Loucy (cell line): ENCODE results near the gene CERK.

ENCODE experiments used
- H2AFZ ChIP-seq: fragments of 200-600 bp; sonication (generic); 2 replicates; pipeline ENCODE4 v1.6.0; 2016; ENCODE audit warnings: antibody characterized with exemption, mild to moderate bottlenecking, low read length, moderate library complexity
- H3F3A ChIP-seq: fragments of 200-600 bp; 2 replicates; pipeline ENCODE4 v1.6.0; 2016; ENCODE audit warnings: antibody characterized with exemption, low read depth, mild to moderate bottlenecking
- H3K27me3 ChIP-seq: fragments of 200-600 bp; sonication (generic); 2 replicates; pipeline ENCODE4 v1.6.1; 2014; ENCODE audit warnings: low read length, mild to moderate bottlenecking; ENCODE audit not compliant: insufficient read depth, poor library complexity, severe bottlenecking
- H3K36me3 ChIP-seq: fragments of 200-600 bp; sonication (generic); 2 replicates; pipeline ENCODE4 v1.6.1; 2016; ENCODE audit warnings: low read length; ENCODE audit not compliant: insufficient read depth
- H3K4me1 ChIP-seq: fragments of 200-600 bp; sonication (generic); 2 replicates; pipeline ENCODE4 v1.5.1; 2014; ENCODE audit warnings: low read length, mild to moderate bottlenecking; ENCODE audit not compliant: insufficient read depth, poor library complexity, severe bottlenecking
- H3K4me2 ChIP-seq: fragments of 200-600 bp; sonication (generic); 2 replicates; pipeline ENCODE4 v1.6.0; 2014; ENCODE audit warnings: antibody characterized with exemption, low read length, low read depth, mild to moderate bottlenecking; ENCODE audit not compliant: poor library complexity, severe bottlenecking
- H3K4me3 ChIP-seq: fragments of 200-600 bp; sonication (generic); 2 replicates; pipeline ENCODE4 v1.5.1; 2014; ENCODE audit warnings: low read length, mild to moderate bottlenecking, mixed read lengths; ENCODE audit not compliant: poor library complexity, severe bottlenecking
- H3K79me2 ChIP-seq: fragments of 200-600 bp; sonication (generic); 2 replicates; pipeline ENCODE4 v1.6.1; 2014; ENCODE audit warnings: low read length; ENCODE audit not compliant: insufficient read depth
- H3K9ac ChIP-seq: fragments of 200-600 bp; sonication (generic); 2 replicates; pipeline ENCODE4 v1.6.0; 2014; ENCODE audit warnings: mild to moderate bottlenecking, low read depth, low read length, moderate library complexity; ENCODE audit not compliant: poor library complexity, severe bottlenecking
- H3K9me2 ChIP-seq: fragments of 200-600 bp; sonication (generic); replicated peaks from 2 replicates; pipeline ENCODE4 v1.6.1; 2016; ENCODE audit warnings: low read depth, low read length, mixed read lengths
- H3K9me3 ChIP-seq: fragments of 200-600 bp; sonication (generic); 2 replicates; pipeline ENCODE4 v1.6.1; 2014; ENCODE audit warnings: mild to moderate bottlenecking, antibody characterized with exemption, low read length, low read depth; ENCODE audit not compliant: insufficient read depth
- H4K20me1 ChIP-seq: fragments of 200-600 bp; sonication (generic); 2 replicates; pipeline ENCODE4 v1.6.0; 2014; ENCODE audit warnings: antibody characterized with exemption, low read length, mild to moderate bottlenecking; ENCODE audit not compliant: insufficient read depth, poor library complexity, severe bottlenecking
- EZH2phosphoT487 ChIP-seq: fragments of 200-600 bp; IDR thresholded peaks from 2 replicates; pipeline ENCODE4 v1.6.1; 2018; ENCODE audit warnings: antibody characterized with exemption, mild to moderate bottlenecking, moderate library complexity, borderline replicate concordance
- TF ChIP-seq, protein P1 (sequence below): fragments of 200-600 bp; sonication (generic); conservative IDR thresholded peaks from 2 replicates; pipeline ENCODE4 v1.5.1; 2014; ENCODE audit warnings: mild to moderate bottlenecking, antibody characterized with exemption, low read length

Gene CERK

DNA sequence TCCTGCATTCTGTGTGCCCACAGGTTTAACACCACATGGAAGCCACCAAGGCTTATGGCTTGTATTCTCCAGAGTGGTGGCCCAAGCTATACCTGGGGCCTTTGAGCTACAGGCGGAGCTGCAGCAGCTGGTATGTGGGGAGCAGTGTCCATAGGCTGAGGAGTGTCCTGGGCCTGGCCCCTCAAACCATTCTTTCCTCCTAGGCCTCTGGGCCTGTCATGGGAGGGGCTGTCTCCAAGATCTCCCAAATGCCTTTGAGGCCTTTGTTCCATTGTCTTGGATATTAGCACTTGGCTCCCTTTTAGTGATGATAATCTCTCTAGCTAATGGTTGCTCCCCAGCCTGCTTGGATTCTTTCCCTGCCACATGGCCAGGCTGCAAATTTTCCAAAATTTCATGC, 18.0 kb upstream of the CERK start:
- Histone ChIP-seq H3K79me2 (peaks cover 2% of the 10 kb centered on the region; the same call in 1 of the 2 replicates), H3F3A (no peaks in the 10 kb centered on the region), H3K4me3 (no peak overlapping the region), H3K36me3 (no peaks in the 10 kb centered on the region), H3K27me3 (no peaks in the 10 kb centered on the region), H2AFZ (no peak overlapping the region), H3K9me2 (no peaks in the 10 kb centered on the region), H3K4me1 (peaks cover 5% of the 10 kb centered on the region), H4K20me1 (no peaks in the 10 kb centered on the region), H3K9ac (no peak overlapping the region), H3K9me3 (peaks cover 11% of the 10 kb centered on the region; the same call in 1 of the 2 replicates), H3K4me2 (no peak overlapping the region)
- TF ChIP-seq, protein P1, sequence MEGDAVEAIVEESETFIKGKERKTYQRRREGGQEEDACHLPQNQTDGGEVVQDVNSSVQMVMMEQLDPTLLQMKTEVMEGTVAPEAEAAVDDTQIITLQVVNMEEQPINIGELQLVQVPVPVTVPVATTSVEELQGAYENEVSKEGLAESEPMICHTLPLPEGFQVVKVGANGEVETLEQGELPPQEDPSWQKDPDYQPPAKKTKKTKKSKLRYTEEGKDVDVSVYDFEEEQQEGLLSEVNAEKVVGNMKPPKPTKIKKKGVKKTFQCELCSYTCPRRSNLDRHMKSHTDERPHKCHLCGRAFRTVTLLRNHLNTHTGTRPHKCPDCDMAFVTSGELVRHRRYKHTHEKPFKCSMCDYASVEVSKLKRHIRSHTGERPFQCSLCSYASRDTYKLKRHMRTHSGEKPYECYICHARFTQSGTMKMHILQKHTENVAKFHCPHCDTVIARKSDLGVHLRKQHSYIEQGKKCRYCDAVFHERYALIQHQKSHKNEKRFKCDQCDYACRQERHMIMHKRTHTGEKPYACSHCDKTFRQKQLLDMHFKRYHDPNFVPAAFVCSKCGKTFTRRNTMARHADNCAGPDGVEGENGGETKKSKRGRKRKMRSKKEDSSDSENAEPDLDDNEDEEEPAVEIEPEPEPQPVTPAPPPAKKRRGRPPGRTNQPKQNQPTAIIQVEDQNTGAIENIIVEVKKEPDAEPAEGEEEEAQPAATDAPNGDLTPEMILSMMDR, result no peak
- no peak for TF ChIP-seq EZH2phosphoT487

GRCh38 chr22:46755525-46755924, 17.5 kb upstream of the CERK start:
- Histone ChIP-seq H3F3A (no peaks in the 10 kb centered on the region), H2AFZ (no peak overlapping the region), H3K9me3 (peaks cover 11% of the 10 kb centered on the region; the same call in 1 of the 2 replicates), H3K36me3 (no peaks in the 10 kb centered on the region), H3K4me1 (no peaks in the 10 kb centered on the region), H3K9me2 (no peaks in the 10 kb centered on the region), H3K4me2 (no peak overlapping the region), H3K79me2 (no peaks in the 10 kb centered on the region), H3K4me3 (no peak overlapping the region), H4K20me1 (no peaks in the 10 kb centered on the region), H3K9ac (no peak overlapping the region), H3K27me3 (no peaks in the 10 kb centered on the region)
- TF ChIP-seq, protein P1, result no peak
- no peak for TF ChIP-seq EZH2phosphoT487

- Histone ChIP-seq H3K4me3 (no peak overlapping the region), H2AFZ (no peak overlapping the region), H3F3A (no peaks in the 10 kb centered on the region), H3K9me2 (no peaks in the 10 kb centered on the region), H3K27me3 (no peaks in the 10 kb centered on the region), H3K4me2 (no peak overlapping the region), H4K20me1 (no peaks in the 10 kb centered on the region), H3K9me3 (peaks cover 11% of the 10 kb centered on the region; the same call in 1 of the 2 replicates), H3K4me1 (peaks cover 5% of the 10 kb centered on the region), H3K79me2 (no peaks in the 10 kb centered on the region), H3K36me3 (no peaks in the 10 kb centered on the region), H3K9ac (no peak overlapping the region)
- no peak for TF ChIP-seq EZH2phosphoT487
- TF ChIP-seq, protein P1, result no peak
Observed at GRCh38 chr22:46754826-46755225, 16.8 kb upstream of the CERK start.
